ENCODE measurements around the gene TRAPPC3.

- TF ChIP-seq, protein P1, sequence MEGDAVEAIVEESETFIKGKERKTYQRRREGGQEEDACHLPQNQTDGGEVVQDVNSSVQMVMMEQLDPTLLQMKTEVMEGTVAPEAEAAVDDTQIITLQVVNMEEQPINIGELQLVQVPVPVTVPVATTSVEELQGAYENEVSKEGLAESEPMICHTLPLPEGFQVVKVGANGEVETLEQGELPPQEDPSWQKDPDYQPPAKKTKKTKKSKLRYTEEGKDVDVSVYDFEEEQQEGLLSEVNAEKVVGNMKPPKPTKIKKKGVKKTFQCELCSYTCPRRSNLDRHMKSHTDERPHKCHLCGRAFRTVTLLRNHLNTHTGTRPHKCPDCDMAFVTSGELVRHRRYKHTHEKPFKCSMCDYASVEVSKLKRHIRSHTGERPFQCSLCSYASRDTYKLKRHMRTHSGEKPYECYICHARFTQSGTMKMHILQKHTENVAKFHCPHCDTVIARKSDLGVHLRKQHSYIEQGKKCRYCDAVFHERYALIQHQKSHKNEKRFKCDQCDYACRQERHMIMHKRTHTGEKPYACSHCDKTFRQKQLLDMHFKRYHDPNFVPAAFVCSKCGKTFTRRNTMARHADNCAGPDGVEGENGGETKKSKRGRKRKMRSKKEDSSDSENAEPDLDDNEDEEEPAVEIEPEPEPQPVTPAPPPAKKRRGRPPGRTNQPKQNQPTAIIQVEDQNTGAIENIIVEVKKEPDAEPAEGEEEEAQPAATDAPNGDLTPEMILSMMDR (conservative IDR thresholded peaks at IDR 0.05; ENCODE audit: low read length), result no peak
- TF ChIP-seq EZH2phosphoT487 (IDR thresholded peaks at IDR 0.05; ENCODE audit: borderline replicate concordance, low read depth, low read length), result no peak
These were observed 4.2 kb upstream of the TRAPPC3 start for GRCh38 chr1:36153476-36153875.
